Measurements from ENCODE around the gene ARHGAP44. TPM values are rescaled to one million over a fixed set of nuclear protein-coding genes. Genes with fewer than 3 reads are reported as not detected.

ARHGAP44 gene
- total RNA-seq, 1 donor from 2014 or later: 17.5 TPM

DNA sequence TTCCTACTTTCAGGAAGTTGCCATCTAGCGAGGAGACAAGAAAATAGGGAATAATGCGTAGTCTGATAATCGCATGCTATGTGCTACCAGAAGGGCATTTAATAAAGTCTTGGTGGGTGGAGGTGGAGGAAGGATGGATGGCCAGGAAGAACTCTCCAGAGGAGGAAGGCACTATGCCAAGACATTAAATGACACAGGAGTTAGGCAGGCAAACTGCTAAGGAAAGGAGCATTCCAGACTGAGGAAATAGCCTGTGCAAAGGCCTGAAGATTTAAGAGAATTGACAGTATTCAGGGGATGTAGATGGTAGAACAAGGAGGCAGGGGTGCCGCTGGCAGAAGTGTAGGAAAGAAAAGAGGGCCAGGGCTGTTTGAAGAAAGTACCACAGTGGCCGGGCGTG lies 19.3 kb upstream of the ARHGAP44 start:
- Mint-ChIP-seq H3K4me1 (ENCODE audit: low read depth, unreplicated experiment) (peaks cover 24% of the 10 kb centered on the region), H3K36me3 (ENCODE audit: unreplicated experiment) (no peaks in the 10 kb centered on the region), H3K27ac (ENCODE audit: unreplicated experiment) (no peak overlapping the region), H3K9me3 (ENCODE audit: unreplicated experiment) (peaks cover 3% of the 10 kb centered on the region), H3K4me3 (ENCODE audit: unreplicated experiment) (no peak overlapping the region), H3K27me3 (ENCODE audit: unreplicated experiment) (peaks cover 3% of the 10 kb centered on the region)
- DNase-seq: no peak
- TF ChIP-seq, protein P1, sequence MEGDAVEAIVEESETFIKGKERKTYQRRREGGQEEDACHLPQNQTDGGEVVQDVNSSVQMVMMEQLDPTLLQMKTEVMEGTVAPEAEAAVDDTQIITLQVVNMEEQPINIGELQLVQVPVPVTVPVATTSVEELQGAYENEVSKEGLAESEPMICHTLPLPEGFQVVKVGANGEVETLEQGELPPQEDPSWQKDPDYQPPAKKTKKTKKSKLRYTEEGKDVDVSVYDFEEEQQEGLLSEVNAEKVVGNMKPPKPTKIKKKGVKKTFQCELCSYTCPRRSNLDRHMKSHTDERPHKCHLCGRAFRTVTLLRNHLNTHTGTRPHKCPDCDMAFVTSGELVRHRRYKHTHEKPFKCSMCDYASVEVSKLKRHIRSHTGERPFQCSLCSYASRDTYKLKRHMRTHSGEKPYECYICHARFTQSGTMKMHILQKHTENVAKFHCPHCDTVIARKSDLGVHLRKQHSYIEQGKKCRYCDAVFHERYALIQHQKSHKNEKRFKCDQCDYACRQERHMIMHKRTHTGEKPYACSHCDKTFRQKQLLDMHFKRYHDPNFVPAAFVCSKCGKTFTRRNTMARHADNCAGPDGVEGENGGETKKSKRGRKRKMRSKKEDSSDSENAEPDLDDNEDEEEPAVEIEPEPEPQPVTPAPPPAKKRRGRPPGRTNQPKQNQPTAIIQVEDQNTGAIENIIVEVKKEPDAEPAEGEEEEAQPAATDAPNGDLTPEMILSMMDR (IDR thresholded peaks at IDR 0.05; ENCODE audit: partially characterized antibody, unreplicated experiment): no peak

DNA sequence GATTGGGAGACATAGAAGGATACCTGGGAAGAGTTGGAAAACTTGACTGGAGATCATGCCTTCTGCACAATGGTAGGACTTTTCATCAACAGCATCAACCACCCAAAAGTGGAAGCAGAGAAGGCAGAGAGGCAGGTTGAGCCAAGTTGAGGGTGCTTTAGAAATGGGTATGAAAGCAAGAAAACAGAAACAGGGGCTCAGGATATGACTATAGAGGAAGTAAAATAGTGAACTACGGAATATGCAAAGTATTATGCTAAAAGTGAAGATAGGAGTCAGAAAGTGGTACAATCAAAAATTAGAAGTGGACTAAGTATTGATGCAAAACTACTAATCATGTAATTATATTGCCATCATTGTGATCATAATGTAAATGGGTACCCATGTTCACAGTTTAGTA lies 16.1 kb upstream of the ARHGAP44 start:
- DNase-seq: no peak
- Mint-ChIP-seq H3K27me3 (ENCODE audit: unreplicated experiment) (peaks cover 3% of the 10 kb centered on the region), H3K4me1 (ENCODE audit: low read depth, unreplicated experiment) (peaks cover 13% of the 10 kb centered on the region), H3K9me3 (ENCODE audit: unreplicated experiment) (peaks cover 3% of the 10 kb centered on the region), H3K36me3 (ENCODE audit: unreplicated experiment) (no peaks in the 10 kb centered on the region), H3K4me3 (ENCODE audit: unreplicated experiment) (no peak overlapping the region), H3K27ac (ENCODE audit: unreplicated experiment) (no peak overlapping the region)
- TF ChIP-seq, protein P1 (IDR thresholded peaks at IDR 0.05; ENCODE audit: partially characterized antibody, unreplicated experiment): no peak

DNA sequence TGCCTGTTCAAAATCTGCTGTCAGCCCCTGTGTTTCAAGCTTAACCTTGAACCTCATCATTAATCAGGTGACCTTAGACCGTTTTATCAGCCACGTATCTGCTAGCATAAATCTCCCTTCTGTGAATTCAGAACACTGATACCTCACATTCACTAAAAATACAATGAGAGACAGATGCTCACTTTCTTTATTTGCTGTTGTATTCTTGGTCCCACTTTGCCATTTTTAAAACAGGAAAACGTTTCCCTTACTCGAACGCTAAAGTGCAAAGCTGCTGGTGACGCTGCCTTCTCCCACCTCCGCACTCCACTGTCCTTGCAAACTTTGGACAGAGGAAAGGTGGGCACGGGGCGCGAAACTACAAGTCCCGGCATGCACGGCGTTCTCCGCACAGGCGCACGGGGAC lies 220 bp upstream of the ARHGAP44 start:
- Mint-ChIP-seq H3K27me3 (ENCODE audit: unreplicated experiment) (peaks cover 4% of the 10 kb centered on the region), H3K36me3 (ENCODE audit: unreplicated experiment) (no peaks in the 10 kb centered on the region), H3K4me1 (ENCODE audit: low read depth, unreplicated experiment) (peaks cover 19% of the 10 kb centered on the region), H3K9me3 (ENCODE audit: unreplicated experiment) (peaks cover 5% of the 10 kb centered on the region), H3K27ac (ENCODE audit: unreplicated experiment) (peak overlapping the region; percentile 66), H3K4me3 (ENCODE audit: unreplicated experiment) (peak overlapping the region; percentile 75)
- TF ChIP-seq, protein P1 (IDR thresholded peaks at IDR 0.05; ENCODE audit: partially characterized antibody, unreplicated experiment): no peak
- no peak for DNase-seq

DNA sequence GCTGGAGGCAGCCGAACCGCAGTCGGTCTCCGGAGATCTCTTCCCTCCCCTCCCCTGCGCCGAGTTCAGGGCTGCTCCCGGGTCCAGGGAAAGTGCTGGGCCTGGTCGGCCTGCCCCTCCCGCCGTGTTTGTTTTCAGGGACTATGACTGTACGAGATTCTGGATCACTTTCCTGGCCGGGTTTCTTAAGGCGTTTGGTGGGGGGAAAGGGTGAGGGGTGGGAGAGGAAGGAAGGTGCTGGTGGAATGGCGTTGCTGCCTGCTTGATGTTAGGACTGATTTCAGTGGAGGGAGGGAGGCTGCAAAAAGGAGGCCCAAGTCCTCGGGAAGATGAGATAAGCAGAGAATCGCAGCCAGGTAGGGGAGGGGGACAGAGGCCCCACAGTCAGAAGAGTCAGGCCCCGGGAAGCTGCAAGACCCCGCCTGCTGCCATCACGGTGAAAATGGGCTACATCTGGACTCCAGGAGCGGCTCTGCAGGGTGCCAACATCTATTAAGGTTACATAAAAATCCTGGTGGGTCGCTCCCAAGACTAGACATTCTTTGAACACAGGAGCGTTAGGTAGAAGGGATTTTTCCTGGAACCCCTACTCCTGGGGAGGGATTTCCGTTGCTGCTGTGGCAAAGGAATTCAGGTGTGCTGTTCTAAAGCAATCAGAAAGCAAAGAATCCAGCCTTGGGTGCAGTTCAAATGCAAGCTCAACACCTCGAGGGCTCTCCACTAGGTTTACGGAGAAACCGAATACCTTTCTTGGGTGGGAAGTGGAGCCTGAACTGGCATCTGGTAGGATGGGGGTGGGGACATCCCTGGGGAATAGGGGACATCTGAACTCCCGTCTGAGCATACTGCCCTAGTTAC lies 1.2 kb downstream of the ARHGAP44 start:
- Mint-ChIP-seq H3K4me1 (ENCODE audit: low read depth, unreplicated experiment) (peaks cover 19% of the 10 kb centered on the region), H3K9me3 (ENCODE audit: unreplicated experiment) (peaks cover 5% of the 10 kb centered on the region), H3K4me3 (ENCODE audit: unreplicated experiment) (peak overlapping the region; percentile 94), H3K27me3 (ENCODE audit: unreplicated experiment) (peaks cover 4% of the 10 kb centered on the region), H3K27ac (ENCODE audit: unreplicated experiment) (peak overlapping the region; percentile 87), H3K36me3 (ENCODE audit: unreplicated experiment) (no peaks in the 10 kb centered on the region)
- peak; percentile 46 for DNase-seq
- TF ChIP-seq, protein P1 (IDR thresholded peaks at IDR 0.05; ENCODE audit: partially characterized antibody, unreplicated experiment): no peak

DNA sequence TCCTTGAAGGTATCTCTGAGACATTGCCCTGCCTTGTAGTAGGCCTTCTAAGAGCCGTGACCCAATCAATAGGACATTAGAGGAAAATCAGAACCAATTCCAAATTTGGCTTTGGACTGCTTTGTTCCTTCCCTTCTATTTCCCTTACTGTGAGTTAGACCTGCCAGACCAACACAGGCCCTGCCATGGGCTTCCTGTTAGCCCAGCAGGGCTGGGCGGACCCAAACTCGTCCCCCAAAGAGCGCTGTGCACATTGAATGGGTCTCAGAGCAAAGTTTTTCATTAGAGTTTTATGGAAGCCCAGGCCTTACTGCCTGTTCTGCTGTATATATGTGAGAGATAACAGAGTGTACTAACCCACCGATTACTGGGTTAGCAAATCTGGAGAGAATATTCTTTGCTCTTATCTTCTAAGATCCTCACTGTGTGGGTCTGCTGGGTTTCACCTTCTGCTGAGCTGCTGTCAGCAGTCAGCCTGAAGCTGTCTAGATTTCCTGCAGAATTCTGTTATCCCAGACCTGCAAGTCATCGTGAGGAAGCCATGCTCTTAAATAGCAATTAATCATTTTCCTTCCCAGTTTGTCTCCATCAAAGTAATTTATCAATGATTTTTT lies 5.7 kb downstream of the ARHGAP44 start:
- TF ChIP-seq, protein P1 (IDR thresholded peaks at IDR 0.05; ENCODE audit: partially characterized antibody, unreplicated experiment): no peak
- Mint-ChIP-seq H3K27ac (ENCODE audit: unreplicated experiment) (no peak overlapping the region), H3K4me1 (ENCODE audit: low read depth, unreplicated experiment) (peaks cover 19% of the 10 kb centered on the region), H3K27me3 (ENCODE audit: unreplicated experiment) (peaks cover 3% of the 10 kb centered on the region), H3K4me3 (ENCODE audit: unreplicated experiment) (no peak overlapping the region), H3K9me3 (ENCODE audit: unreplicated experiment) (peaks cover 3% of the 10 kb centered on the region), H3K36me3 (ENCODE audit: unreplicated experiment) (peaks cover 10% of the 10 kb centered on the region)
- no peak for DNase-seq

All from glutamatergic neuron (in vitro differentiated cells).